Measurements from ENCODE around the gene COQ4.

Gene COQ4

DNA sequence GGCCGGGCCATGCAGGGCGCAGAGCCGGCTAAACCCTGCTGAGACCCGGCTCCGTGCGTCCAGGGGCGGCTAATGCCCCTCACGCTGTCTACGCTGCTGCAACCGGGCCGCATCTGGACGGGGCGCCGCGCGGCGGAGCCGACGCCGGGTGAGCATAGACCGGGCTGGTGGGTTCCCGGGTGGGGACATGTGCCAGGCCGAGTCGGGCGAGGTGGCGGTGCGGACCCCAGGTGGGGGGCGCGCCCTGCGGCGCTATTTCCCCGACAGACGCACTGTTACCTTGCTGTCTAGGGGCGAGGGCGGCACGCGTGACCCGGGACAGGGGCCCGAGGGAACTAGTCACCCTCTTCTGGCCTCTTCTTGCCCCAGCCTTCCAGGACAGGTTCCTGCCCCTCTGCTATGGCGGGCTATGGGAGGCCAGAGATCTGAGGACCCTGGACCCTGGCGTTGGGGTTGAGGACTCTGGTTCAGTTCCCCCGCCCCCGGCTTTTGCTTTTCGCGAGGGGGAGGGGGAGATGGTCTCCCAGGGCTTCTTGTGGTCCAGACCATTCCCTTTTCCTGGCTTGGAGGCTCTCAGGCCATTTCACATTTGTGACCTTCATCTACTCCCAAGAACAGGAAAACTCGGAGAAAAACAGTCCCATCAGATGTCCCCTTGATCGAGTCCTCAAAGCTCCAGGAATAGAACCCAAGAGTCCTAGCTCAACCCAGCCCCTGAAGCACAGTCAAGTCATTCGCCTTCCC is 18.2 kb downstream of the COQ4 start:
- H3K27me3 ChIP-seq (ENCODE audit: insufficient read depth, poor library complexity, severe bottlenecking), result no peaks in the 10 kb centered on the region
- H3K27ac ChIP-seq (replicated peaks), result peak overlapping the region; percentile 35
- DNase-seq (ENCODE audit: low read depth in 1 of 2, low spot score in 1 of 2), result peak in 1 of 2 experiments; percentile 10
- H3K4me3 ChIP-seq (replicated peaks; ENCODE audit: insufficient read depth, low read length), result peak overlapping the region; percentile 73
- TF ChIP-seq GABPA (IDR thresholded peaks at IDR 0.05; ENCODE audit: low read depth), result no peak
- TF ChIP-seq, protein P1, sequence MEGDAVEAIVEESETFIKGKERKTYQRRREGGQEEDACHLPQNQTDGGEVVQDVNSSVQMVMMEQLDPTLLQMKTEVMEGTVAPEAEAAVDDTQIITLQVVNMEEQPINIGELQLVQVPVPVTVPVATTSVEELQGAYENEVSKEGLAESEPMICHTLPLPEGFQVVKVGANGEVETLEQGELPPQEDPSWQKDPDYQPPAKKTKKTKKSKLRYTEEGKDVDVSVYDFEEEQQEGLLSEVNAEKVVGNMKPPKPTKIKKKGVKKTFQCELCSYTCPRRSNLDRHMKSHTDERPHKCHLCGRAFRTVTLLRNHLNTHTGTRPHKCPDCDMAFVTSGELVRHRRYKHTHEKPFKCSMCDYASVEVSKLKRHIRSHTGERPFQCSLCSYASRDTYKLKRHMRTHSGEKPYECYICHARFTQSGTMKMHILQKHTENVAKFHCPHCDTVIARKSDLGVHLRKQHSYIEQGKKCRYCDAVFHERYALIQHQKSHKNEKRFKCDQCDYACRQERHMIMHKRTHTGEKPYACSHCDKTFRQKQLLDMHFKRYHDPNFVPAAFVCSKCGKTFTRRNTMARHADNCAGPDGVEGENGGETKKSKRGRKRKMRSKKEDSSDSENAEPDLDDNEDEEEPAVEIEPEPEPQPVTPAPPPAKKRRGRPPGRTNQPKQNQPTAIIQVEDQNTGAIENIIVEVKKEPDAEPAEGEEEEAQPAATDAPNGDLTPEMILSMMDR (IDR thresholded peaks at IDR 0.05; ENCODE audit: insufficient read depth, low read length), result no peak
- no peak for TF ChIP-seq SPI1 (IDR thresholded peaks at IDR 0.05; ENCODE audit: borderline replicate concordance, low read depth)
- TF ChIP-seq, protein P2, sequence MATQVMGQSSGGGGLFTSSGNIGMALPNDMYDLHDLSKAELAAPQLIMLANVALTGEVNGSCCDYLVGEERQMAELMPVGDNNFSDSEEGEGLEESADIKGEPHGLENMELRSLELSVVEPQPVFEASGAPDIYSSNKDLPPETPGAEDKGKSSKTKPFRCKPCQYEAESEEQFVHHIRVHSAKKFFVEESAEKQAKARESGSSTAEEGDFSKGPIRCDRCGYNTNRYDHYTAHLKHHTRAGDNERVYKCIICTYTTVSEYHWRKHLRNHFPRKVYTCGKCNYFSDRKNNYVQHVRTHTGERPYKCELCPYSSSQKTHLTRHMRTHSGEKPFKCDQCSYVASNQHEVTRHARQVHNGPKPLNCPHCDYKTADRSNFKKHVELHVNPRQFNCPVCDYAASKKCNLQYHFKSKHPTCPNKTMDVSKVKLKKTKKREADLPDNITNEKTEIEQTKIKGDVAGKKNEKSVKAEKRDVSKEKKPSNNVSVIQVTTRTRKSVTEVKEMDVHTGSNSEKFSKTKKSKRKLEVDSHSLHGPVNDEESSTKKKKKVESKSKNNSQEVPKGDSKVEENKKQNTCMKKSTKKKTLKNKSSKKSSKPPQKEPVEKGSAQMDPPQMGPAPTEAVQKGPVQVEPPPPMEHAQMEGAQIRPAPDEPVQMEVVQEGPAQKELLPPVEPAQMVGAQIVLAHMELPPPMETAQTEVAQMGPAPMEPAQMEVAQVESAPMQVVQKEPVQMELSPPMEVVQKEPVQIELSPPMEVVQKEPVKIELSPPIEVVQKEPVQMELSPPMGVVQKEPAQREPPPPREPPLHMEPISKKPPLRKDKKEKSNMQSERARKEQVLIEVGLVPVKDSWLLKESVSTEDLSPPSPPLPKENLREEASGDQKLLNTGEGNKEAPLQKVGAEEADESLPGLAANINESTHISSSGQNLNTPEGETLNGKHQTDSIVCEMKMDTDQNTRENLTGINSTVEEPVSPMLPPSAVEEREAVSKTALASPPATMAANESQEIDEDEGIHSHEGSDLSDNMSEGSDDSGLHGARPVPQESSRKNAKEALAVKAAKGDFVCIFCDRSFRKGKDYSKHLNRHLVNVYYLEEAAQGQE (IDR thresholded peaks at IDR 0.05; ENCODE audit: insufficient replicate concordance, low read depth), result no peak
- TF ChIP-seq POLR2AphosphoS5 (IDR thresholded peaks at IDR 0.05; ENCODE audit: low read depth), result no peak

DNA sequence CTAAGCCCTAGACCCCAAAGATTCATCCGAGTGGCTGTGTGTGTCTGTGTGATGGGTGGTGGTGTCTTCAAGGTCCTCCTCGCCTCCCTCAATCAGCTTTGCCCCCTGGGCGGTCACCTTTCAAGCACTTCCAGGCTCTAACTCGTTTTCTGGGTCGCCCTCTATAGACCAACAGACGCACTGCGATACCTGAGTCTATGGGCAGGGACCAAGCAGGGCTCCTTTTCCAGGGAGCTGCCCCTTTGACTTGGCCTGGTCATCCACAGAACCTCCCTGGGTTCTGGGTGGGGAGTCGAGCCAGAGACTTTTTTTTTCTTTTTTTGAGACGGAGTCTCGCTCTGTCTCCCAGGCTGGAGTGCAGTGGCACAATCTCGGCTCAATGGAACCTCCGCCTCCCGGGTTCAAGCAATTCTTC is 18.8 kb downstream of the COQ4 start:
- Histone ChIP-seq H3K4me3 (replicated peaks; ENCODE audit: insufficient read depth, low read length) (peak overlapping the region; percentile 73), H3K27ac (replicated peaks) (no peak overlapping the region), H3K27me3 (ENCODE audit: insufficient read depth, poor library complexity, severe bottlenecking) (no peaks in the 10 kb centered on the region)
- TF ChIP-seq, protein P1 (IDR thresholded peaks at IDR 0.05; ENCODE audit: insufficient read depth, low read length), result peak; percentile 61
- no peak for TF ChIP-seq SPI1 (IDR thresholded peaks at IDR 0.05; ENCODE audit: borderline replicate concordance, low read depth)
- peak; percentile 39 to 79 for DNase-seq (ENCODE audit: low read depth in 1 of 2, low spot score in 1 of 2)

DNA sequence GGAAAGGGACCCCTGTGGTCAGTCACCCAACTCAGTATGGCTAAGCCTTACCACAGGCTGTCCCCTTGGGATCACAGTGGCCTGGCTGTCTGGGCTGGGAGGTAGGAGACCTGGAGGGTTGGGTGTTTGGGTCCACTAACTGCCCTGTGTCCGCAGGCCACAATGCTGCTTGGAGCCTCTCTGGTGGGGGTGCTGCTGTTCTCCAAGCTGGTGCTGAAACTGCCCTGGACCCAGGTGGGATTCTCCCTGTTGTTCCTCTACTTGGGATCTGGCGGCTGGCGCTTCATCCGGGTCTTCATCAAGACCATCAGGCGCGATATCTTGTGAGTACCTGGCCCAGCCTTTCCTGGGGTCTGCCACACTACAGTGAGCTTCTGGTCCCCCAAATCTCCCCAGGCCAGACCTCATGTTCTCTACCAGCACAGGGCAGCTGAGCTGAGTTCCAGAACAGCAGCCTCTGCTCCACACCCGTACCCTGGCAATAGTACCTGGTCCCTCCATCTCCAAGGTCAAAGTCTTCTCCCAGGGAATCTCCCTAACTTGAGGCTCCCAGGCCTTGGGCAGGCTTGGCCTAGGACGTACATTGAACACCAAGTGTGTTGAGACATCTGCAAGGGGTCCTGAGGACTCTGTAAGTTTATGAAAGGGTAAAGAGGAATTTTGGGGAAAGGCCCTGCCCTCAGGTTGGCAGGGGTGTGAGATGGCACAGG is 20.5 kb downstream of the COQ4 start:
- no peak overlapping the region for H3K4me3 ChIP-seq (replicated peaks; ENCODE audit: insufficient read depth, low read length)
- TF ChIP-seq POLR2AphosphoS5 (IDR thresholded peaks at IDR 0.05; ENCODE audit: low read depth), result no peak
- TF ChIP-seq, protein P2 (IDR thresholded peaks at IDR 0.05; ENCODE audit: insufficient replicate concordance, low read depth), result peak; percentile 81
- no peak overlapping the region for H3K27ac ChIP-seq (replicated peaks)
- H3K27me3 ChIP-seq (ENCODE audit: insufficient read depth, poor library complexity, severe bottlenecking), result no peaks in the 10 kb centered on the region
- DNase-seq (ENCODE audit: low read depth in 1 of 2, low spot score in 1 of 2), result no peak

DNA sequence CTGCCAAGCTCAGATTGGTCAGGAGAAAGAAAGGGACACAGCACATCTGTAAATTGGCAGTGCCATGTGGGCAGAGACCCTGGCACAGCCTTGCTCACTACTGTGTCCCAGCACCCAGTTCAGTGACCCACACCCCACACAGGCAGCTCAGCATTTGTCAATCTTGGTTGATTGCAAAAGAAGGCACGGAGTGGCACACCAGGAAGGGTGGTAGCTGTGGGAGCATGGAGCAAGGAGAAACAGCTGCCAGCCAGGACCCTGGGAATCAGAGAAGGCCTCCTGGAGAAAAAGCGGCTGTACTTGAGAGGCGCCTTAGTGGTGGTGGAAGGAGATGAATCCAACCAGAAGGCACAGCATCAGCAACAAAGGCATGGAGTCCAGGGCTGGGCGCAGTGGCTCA is 21.2 kb downstream of the COQ4 start:
- Histone ChIP-seq H3K27ac (replicated peaks) (no peak overlapping the region), H3K4me3 (replicated peaks; ENCODE audit: insufficient read depth, low read length) (no peak overlapping the region), H3K27me3 (ENCODE audit: insufficient read depth, poor library complexity, severe bottlenecking) (no peaks in the 10 kb centered on the region)
- no peak for DNase-seq (ENCODE audit: low read depth in 1 of 2, low spot score in 1 of 2)
- TF ChIP-seq, protein P2 (IDR thresholded peaks at IDR 0.05; ENCODE audit: insufficient replicate concordance, low read depth), result no peak
- TF ChIP-seq GABPA (IDR thresholded peaks at IDR 0.05; ENCODE audit: low read depth), result no peak
- TF ChIP-seq SPI1 (IDR thresholded peaks at IDR 0.05; ENCODE audit: borderline replicate concordance, low read depth), result no peak
- no peak for TF ChIP-seq POLR2AphosphoS5 (IDR thresholded peaks at IDR 0.05; ENCODE audit: low read depth)
- TF ChIP-seq, protein P1 (IDR thresholded peaks at IDR 0.05; ENCODE audit: insufficient read depth, low read length), result no peak
